ENCODE data around the gene CLBA1. TPM values are rescaled to one million over a fixed set of nuclear protein-coding genes. Genes with fewer than 3 reads are reported as not detected.

The CLBA1 gene
- total and polyA plus RNA-seq, 2 donors (not counting 1 experiment from before 2014, with no cell fraction given): 0.63 to 5.5 TPM

DNA sequence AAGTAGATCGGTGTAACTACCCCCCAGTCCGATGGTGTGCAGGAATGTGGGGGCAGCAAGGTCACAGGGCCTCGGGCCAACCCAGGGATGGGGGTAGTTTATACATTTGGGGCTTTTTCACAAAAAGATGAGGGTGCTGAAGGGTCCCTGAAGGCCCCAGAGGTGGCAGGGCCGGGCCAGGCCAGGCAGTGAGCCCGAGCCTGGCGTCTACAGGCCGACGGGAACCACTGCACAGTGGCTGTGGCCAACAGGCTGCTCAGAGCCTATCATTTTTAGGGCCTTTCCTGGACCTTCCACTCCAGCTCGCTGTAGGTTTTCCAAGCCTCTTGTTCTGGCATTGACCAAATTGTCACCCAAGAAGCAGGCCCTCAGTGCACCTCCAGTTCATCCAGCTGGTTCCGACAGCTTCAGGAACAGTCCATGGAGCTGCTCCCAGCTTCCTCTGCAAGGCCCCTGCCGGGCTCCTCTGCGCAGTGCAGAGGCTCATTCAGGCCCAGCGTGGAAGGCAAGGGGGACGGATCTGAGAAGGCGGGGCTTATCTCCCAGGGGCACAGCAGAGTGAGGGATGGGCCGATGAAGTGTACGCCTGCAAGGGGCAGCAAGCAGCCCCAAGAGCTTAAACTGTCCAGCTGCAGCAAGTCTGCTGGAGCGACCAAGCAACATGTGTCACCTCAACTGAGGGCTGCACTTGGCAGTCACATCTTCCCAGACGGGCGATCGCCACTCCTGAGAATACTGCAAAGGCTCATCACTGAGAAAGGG is 21.4 kb downstream of the CLBA1 start:
- Histone ChIP-seq H3K27me3 (replicated peaks in 1 of 4; ENCODE audit: control extremely low read depth in 1 of 4, control insufficient read depth in 3 of 4, insufficient read depth in 4 of 4, low read length in 3 of 4) (no peaks in the 10 kb centered on the region), H3K4me1 (ENCODE audit: control insufficient read depth in 2 of 2, insufficient read depth in 2 of 2, low read length in 2 of 2) (no peaks in the 10 kb centered on the region), H3K9me3 (ENCODE audit: control extremely low read depth in 1 of 3, control insufficient read depth in 2 of 3, insufficient read depth in 1 of 3, low read length in 2 of 3) (no peaks in the 10 kb centered on the region), H3K36me3 (replicated peaks in 1 of 2; ENCODE audit: control extremely low read depth in 1 of 2, control insufficient read depth in 1 of 2, extremely low read depth in 1 of 2, insufficient read depth in 2 of 2, low read length in 1 of 2) (peaks cover 2 to 19% of the 10 kb centered on the region in 2 experiments), H3K79me2 (ENCODE audit: control insufficient read depth, insufficient read depth, low read length) (peaks cover 13% of the 10 kb centered on the region), H2AFZ (ENCODE audit: insufficient read depth, low read depth, low read length, poor library complexity, severe bottlenecking) (no peak overlapping the region), H3K9ac (ENCODE audit: low read length) (no peak overlapping the region), H3K4me2 (replicated peaks; ENCODE audit: low read depth, low read length, poor library complexity, severe bottlenecking) (no peak overlapping the region), H3K27ac (ENCODE audit: low read length in 2 of 2) (no peak overlapping the region), H4K20me1 (ENCODE audit: control insufficient read depth, insufficient read depth, low read length, poor library complexity, severe bottlenecking) (peaks cover 7% of the 10 kb centered on the region), H3K4me3 (ENCODE audit: control extremely low read depth in 1 of 5, extremely low read depth in 1 of 5, insufficient read depth in 1 of 5, low read depth in 2 of 5, low read length in 4 of 5) (no peak overlapping the region)
- peaks cover under 1% of the 10 kb centered on the region for H3K4me1 Mint-ChIP-seq
- H3K27ac Mint-ChIP-seq: no peak overlapping the region
- ChIA-PET POLR2A (no interaction called here), CTCF (no interaction called here)
- no peak for ATAC-seq (ENCODE audit: low read depth)
- H3K27me3 Mint-ChIP-seq: no peaks in the 10 kb centered on the region
- WGBS (ENCODE audit: insufficient coverage): 96% methylated on average over 21 of the region's 21 CpGs
- intact Hi-C loops (cut with micrococcal nuclease): no loop called here
- no peak for TF ChIP-seq CTCF (IDR thresholded peaks at IDR 0.05)
- H3K4me3 Mint-ChIP-seq: no peak overlapping the region
- no peaks in the 10 kb centered on the region for H3K9me3 Mint-ChIP-seq (ENCODE audit: insufficient read depth)
- DNase-seq: no peak

DNA sequence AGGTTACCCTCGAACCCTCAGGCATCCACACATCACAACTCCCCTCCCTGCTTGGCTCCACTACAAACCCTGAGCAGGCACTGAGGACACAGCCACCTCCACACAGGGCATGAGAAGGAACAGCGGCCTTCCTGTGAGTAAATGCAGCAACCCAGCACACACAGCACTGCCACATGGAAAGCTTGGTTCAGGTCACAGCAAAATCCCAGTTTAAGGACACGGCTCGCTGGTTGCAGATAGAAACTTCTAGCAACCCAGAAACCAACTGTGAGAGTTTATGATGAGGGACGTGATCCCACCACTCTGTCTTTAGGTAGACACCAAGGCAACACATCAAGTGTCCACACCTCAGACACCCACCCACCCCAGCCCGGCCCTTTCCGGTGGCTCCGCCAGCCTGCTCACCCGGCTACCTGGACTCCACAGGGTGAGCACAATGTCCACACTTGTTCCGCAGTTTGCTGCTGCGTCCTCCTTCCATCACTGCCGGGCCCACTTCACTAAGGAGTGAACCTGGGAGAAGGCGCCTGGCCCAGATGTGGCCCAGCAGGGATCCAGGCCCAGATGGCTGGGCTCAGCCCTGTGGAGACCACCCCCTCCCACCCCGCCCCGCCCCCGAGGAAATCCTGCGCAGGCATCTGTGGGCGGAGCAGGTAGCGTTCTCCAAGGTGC is 22.1 kb downstream of the CLBA1 start:
- no peaks in the 10 kb centered on the region for H3K27me3 Mint-ChIP-seq
- 97% methylated on average over 14 of the region's 19 CpGs for WGBS (ENCODE audit: insufficient coverage)
- H3K27ac Mint-ChIP-seq: no peak overlapping the region
- Histone ChIP-seq H3K4me1 (ENCODE audit: control insufficient read depth in 2 of 2, insufficient read depth in 2 of 2, low read length in 2 of 2) (no peaks in the 10 kb centered on the region), H3K9me3 (ENCODE audit: control extremely low read depth in 1 of 3, control insufficient read depth in 2 of 3, insufficient read depth in 1 of 3, low read length in 2 of 3) (no peaks in the 10 kb centered on the region), H3K27ac (ENCODE audit: low read length in 2 of 2) (no peak overlapping the region), H3K9ac (ENCODE audit: low read length) (no peak overlapping the region), H2AFZ (ENCODE audit: insufficient read depth, low read depth, low read length, poor library complexity, severe bottlenecking) (no peak overlapping the region), H3K79me2 (ENCODE audit: control insufficient read depth, insufficient read depth, low read length) (peaks cover 20% of the 10 kb centered on the region), H3K27me3 (replicated peaks in 1 of 4; ENCODE audit: control extremely low read depth in 1 of 4, control insufficient read depth in 3 of 4, insufficient read depth in 4 of 4, low read length in 3 of 4) (no peaks in the 10 kb centered on the region), H3K4me2 (replicated peaks; ENCODE audit: low read depth, low read length, poor library complexity, severe bottlenecking) (no peak overlapping the region), H4K20me1 (ENCODE audit: control insufficient read depth, insufficient read depth, low read length, poor library complexity, severe bottlenecking) (peaks cover 14% of the 10 kb centered on the region), H3K36me3 (replicated peaks in 1 of 2; ENCODE audit: control extremely low read depth in 1 of 2, control insufficient read depth in 1 of 2, extremely low read depth in 1 of 2, insufficient read depth in 2 of 2, low read length in 1 of 2) (peaks cover 2 to 19% of the 10 kb centered on the region in 2 experiments), H3K4me3 (ENCODE audit: control extremely low read depth in 1 of 5, extremely low read depth in 1 of 5, insufficient read depth in 1 of 5, low read depth in 2 of 5, low read length in 4 of 5) (no peak overlapping the region)
- H3K9me3 Mint-ChIP-seq (ENCODE audit: insufficient read depth): no peaks in the 10 kb centered on the region
- no peak overlapping the region for H3K4me3 Mint-ChIP-seq
- ATAC-seq (ENCODE audit: low read depth) (no peak), DNase-seq (no peak)
- ChIA-PET CTCF (no interaction called here), POLR2A (no interaction called here)
- intact Hi-C loops (cut with micrococcal nuclease): no loop called here
- no peak for TF ChIP-seq EZH2 (IDR thresholded peaks at IDR 0.05; ENCODE audit: borderline replicate concordance, insufficient read depth, low read depth, low read length, poor library complexity, severe bottlenecking)
- no peak for TF ChIP-seq CTCF (IDR thresholded peaks at IDR 0.05)
- H3K4me1 Mint-ChIP-seq: peaks cover 8% of the 10 kb centered on the region

All from B cell (primary cell).